ENCODE data around the gene ADCY5.

Gene ADCY5

DNA sequence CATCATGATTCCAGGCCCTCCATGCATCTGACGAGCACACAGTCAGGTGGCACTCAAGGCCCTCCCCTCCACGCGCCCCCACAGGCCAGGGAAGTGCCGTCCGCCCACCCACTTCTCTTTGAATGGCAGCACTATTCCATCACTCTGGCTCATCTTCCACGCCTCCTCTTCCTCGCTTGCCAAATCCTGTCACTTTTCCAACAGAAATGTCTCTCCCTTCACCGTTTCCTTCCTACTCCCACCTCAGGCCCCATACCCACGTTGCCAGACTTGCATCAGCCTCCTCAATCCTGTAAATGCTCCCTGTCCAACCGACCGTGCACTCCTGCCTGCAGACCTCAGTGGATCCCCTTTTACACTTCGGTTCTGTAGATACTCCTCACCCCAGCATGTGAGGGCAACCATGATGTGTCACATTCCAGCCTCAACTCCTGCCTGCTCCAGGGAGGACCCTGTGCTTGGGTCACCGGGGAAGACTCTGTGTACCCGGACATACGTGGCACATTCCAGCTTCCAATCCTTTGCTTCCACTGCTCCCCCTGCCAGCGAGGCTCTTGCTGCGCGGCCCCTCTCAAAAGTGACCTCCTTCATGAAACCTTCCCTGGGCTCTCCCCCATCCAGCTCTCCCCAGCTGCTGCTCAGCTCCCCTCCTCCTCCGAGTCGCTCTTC is 29.6 kb downstream of the ADCY5 start:
- TF ChIP-seq, protein P1, sequence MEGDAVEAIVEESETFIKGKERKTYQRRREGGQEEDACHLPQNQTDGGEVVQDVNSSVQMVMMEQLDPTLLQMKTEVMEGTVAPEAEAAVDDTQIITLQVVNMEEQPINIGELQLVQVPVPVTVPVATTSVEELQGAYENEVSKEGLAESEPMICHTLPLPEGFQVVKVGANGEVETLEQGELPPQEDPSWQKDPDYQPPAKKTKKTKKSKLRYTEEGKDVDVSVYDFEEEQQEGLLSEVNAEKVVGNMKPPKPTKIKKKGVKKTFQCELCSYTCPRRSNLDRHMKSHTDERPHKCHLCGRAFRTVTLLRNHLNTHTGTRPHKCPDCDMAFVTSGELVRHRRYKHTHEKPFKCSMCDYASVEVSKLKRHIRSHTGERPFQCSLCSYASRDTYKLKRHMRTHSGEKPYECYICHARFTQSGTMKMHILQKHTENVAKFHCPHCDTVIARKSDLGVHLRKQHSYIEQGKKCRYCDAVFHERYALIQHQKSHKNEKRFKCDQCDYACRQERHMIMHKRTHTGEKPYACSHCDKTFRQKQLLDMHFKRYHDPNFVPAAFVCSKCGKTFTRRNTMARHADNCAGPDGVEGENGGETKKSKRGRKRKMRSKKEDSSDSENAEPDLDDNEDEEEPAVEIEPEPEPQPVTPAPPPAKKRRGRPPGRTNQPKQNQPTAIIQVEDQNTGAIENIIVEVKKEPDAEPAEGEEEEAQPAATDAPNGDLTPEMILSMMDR (IDR thresholded peaks at IDR 0.05) = no peak

DNA sequence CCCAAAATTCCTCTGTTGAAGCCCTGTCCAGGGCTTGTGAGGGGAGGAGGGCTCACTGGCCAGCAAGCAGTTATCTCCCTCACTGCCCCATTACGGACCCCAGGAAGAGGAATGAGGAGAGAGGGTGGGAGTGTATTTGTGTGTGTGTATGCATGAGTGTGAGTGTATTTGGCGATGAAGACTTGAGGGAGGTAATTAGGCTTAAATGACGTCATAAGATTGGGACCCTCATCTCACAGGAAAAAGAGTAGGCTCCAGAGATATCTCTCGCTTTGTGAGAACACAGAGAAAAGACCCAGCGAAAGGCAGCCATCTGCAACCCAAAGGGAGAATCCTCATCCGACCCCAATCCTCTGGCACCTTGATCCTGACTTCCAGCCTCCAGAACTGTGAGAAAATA is 32.2 kb downstream of the ADCY5 start:
- TF ChIP-seq, protein P1 (IDR thresholded peaks at IDR 0.05) = no peak

DNA sequence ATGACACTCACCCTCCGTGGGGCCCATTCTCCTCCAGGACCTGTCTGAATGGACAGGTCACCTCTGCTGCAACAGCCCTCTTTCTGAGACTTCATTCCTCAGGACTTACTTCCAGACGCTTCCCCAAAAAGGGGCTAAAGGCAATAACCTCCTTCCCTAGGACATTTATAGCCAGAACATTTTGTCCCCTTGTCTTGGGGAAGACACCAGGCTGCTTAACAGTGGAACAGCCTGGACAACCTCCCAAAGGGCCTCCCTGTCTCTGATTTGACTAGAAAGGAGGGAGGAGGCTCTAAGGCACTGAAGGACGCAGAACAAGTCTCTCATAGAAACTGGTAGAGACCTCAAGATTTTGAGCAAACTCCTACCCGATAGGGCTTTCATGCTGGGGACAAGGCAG is 32.7 kb downstream of the ADCY5 start:
- TF ChIP-seq, protein P1 (IDR thresholded peaks at IDR 0.05) = no peak

DNA sequence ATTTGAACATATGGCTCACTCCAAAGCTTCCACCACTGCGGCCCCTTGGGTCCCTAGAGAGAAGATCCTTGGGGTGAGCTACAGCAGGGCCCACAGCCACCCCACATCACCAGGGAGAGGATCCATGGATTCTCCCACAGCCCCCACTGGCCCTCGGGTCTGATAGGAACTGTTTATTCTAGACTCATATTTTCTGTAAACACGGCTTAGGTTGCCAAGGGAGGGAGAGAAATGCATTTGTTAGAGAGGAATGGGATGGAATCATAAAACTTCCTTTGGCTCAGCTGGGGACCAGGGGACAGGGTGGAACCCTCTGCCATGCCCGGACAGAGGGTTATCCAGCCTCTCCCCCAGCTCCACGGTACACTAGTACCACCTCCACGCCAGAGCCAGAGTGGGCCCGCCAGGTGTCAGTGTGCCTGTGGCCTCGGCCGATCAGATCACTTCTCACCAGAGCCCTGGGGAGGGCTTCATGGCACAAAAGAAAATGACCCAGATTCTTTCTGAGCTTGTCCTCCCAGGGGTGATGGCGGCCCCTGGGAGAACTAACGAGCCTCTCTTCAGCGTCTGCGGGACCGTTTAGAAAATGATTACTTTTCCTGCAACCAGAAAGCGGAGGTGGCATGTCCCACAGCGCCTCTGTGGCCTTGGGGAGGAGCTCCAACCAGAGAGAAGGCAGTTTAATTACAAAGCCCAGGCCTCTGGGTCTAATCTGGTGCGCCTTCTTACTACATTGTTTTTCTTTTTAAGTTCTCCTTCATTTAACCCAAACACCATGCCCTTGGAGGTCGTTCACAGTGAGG is 33.7 kb downstream of the ADCY5 start:
- TF ChIP-seq, protein P1 (IDR thresholded peaks at IDR 0.05) = no peak

DNA sequence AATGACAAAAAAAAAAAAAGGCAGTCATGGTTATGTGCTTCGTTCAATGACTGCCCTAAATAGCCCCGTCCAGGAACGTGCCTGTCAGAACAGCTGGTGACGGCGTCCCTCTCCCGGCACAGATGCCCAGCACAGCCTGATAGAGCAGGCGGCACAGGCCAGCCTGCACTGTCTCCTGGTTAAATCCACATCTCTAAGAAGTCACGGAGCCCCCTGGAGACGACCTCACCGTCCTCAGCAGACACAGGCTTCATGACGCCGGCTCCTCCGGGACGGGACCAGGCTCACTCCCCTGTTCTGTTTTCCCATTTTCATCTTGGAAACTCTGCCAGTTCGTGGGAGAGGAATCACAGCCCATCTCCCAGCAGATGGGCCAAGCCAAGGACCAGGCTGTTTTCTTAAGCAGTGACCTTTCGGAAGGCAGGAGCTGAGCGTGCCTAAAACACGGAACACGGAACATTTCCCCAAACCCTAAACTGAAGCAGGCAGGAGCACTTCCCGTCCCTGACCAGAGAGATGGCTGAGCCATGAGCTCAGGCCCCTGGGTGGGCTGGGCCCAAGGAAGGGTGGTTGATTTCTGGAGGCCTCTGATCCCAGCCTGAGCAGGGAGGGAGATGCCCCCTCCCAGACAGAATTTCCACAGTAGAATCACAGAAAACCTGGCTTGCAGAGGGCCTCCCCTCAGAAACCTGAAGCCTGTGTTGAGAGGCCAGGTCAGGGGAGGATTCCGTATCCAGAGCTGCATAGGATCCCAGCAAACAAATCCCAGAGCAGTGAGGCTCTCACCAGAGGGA is 35.9 kb downstream of the ADCY5 start:
- TF ChIP-seq, protein P1 (IDR thresholded peaks at IDR 0.05) = no peak

DNA sequence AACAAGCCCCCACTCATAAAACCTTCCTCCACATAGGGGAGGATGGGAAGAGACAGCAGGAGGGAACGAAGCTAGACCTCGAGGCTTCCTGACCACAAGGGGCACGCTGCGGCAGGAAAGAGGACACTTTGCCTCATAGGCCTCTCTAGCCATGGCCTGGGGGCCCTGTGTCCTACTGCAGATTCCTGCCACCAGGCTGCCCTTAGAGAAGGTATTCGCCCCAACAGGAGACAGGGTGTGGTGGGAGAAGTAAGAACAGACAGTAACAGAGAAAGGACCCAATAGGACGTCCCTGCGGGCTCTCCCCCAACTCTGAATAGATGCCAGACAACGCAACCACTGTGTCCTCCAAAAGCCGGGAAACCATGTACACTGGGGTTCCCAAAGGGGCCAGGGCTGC is 36.8 kb downstream of the ADCY5 start:
- TF ChIP-seq, protein P1 (IDR thresholded peaks at IDR 0.05) = no peak

DNA sequence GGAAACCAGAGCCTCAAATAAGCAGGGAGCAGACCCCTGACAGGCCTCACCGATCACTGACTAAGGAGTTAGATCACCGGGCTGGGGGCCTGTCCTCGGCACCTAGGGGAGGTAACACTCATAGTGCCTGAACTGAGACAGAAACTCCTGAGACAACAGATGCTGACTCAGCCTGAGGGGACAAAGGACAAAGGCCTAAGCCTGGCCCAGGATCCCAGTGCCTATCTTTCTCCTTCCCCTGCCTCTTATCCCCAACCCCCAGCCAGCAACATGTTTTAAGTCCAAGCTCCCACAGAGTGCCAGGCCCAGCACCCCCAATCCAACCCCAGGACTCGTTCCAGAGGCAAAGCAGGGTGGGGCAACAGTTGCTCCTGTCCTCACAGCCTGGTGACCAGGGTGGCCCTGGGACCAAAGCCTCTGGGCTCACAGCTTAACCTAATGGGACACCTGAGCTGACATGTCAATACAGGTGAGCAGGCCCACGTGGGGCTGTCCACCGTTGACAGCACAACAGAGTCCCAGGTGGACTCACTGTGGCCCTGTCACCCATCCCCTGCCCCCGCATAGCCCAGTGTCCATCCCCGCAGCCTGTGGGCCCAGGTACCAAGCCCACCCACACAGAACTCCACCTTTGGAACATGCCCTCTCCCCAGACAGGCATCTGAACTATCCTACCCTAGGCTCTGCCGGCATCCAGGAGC is 37.4 kb downstream of the ADCY5 start:
- TF ChIP-seq, protein P1 (IDR thresholded peaks at IDR 0.05) = no peak
